ENCODE data around the gene CFAP46. TPM values are rescaled to one million over a fixed set of nuclear protein-coding genes. Genes with fewer than 3 reads are reported as not detected.
A peak's percentile ranks its signal among the peaks of the same experiment; 100 is the strongest.

The CFAP46 gene
- total RNA-seq, 6 experiments from 2014 or later = 0.31 to 1.4 (median 0.32) TPM; not detected in 1

- no peak for TF ChIP-seq CTCF (IDR thresholded peaks at IDR 0.05)
- DNase-seq = no peak
Measured at GRCh38 chr10:132943058-132943790, 854 bp upstream of the CFAP46 start.

GRCh38 chr10:132941640-132942051 lies 724 bp downstream of the CFAP46 start:
- TF ChIP-seq CTCF (IDR thresholded peaks at IDR 0.05) = no peak
- Mint-ChIP-seq H3K9me3 (no peaks in the 10 kb centered on the region), H3K36me3 (ENCODE audit: low read depth) (no peaks in the 10 kb centered on the region), H3K27me3 (ENCODE audit: insufficient read depth) (peaks cover 9% of the 10 kb centered on the region), H3K4me1 (ENCODE audit: low read depth) (peaks cover 5% of the 10 kb centered on the region; the same call in 1 of the 2 replicates), H3K4me3 (peak overlapping the region; percentile 67; the same call in 1 of the 2 replicates), H3K27ac (no peak overlapping the region; the same call in 1 of the 2 replicates)
- DNase-seq = no peak

More at GRCh38 chr10:132943058-132943790, 854 bp upstream of the CFAP46 start:
- Mint-ChIP-seq H3K9me3 (no peaks in the 10 kb centered on the region), H3K27me3 (ENCODE audit: insufficient read depth) (peaks cover 5% of the 10 kb centered on the region), H3K36me3 (ENCODE audit: low read depth) (no peaks in the 10 kb centered on the region), H3K4me1 (ENCODE audit: low read depth) (peaks cover 5% of the 10 kb centered on the region; the same call in 1 of the 2 replicates), H3K4me3 (peak overlapping the region; percentile 85), H3K27ac (0 out of 2 replicates have a peak overlapping the region, but pooled peaks have one; percentile 9)

GRCh38 chr10:132940791-132941465 lies 1.4 kb downstream of the CFAP46 start:
- DNase-seq = no peak
- no peaks in the 10 kb centered on the region for H3K36me3 Mint-ChIP-seq (ENCODE audit: low read depth)
- H3K27ac Mint-ChIP-seq = no peak overlapping the region
- no peak overlapping the region for H3K4me3 Mint-ChIP-seq
- no peak for TF ChIP-seq CTCF (IDR thresholded peaks at IDR 0.05)
- H3K27me3 Mint-ChIP-seq (ENCODE audit: insufficient read depth) = peaks cover 9% of the 10 kb centered on the region
- no peaks in the 10 kb centered on the region for H3K9me3 Mint-ChIP-seq
- H3K4me1 Mint-ChIP-seq (ENCODE audit: low read depth) = peaks cover 5% of the 10 kb centered on the region; the same call in 1 of the 2 replicates

- no peak overlapping the region for H3K27ac Mint-ChIP-seq
- no peaks in the 10 kb centered on the region for H3K9me3 Mint-ChIP-seq
- H3K4me3 Mint-ChIP-seq = no peak overlapping the region
- DNase-seq = no peak
- H3K27me3 Mint-ChIP-seq (ENCODE audit: insufficient read depth) = peaks cover 9% of the 10 kb centered on the region
- H3K4me1 Mint-ChIP-seq (ENCODE audit: low read depth) = peaks cover 5% of the 10 kb centered on the region; the same call in 1 of the 2 replicates
- no peaks in the 10 kb centered on the region for H3K36me3 Mint-ChIP-seq (ENCODE audit: low read depth)
- TF ChIP-seq CTCF (IDR thresholded peaks at IDR 0.05) = peak; percentile 72
Measured at GRCh38 chr10:132939957-132940790, 2.2 kb downstream of the CFAP46 start.

GRCh38 chr10:132939378-132939955 lies 2.9 kb downstream of the CFAP46 start:
- Mint-ChIP-seq H3K9me3 (no peaks in the 10 kb centered on the region), H3K27ac (no peak overlapping the region), H3K27me3 (ENCODE audit: insufficient read depth) (peaks cover 9% of the 10 kb centered on the region), H3K36me3 (ENCODE audit: low read depth) (no peaks in the 10 kb centered on the region), H3K4me3 (no peak overlapping the region), H3K4me1 (ENCODE audit: low read depth) (peaks cover 5% of the 10 kb centered on the region; the same call in 1 of the 2 replicates)
- no peak for DNase-seq
- no peak for TF ChIP-seq CTCF (IDR thresholded peaks at IDR 0.05)

All from HFFc6 (cell line).